DOHH2 (cell line): ENCODE results near the gene NSG2.
"Not testable (repeated sequence)": the region's sequence is repeated elsewhere in the genome, so short reads cannot be mapped to it uniquely, and the experiment has no call there.

Experiments used
- H3F3A ChIP-seq: fragments of 200-600 bp; sonication (generic), shearing (Covaris generic); 2 replicates; pipeline ENCODE4 v1.6.0; 2016; ENCODE audit warnings: antibody characterized with exemption, mild to moderate bottlenecking; ENCODE audit not compliant: control insufficient read depth, insufficient read depth
- H3K27ac ChIP-seq: fragments of 200-600 bp; sonication (generic); 2 replicates; pipeline ENCODE4 v1.5.1; 2014; ENCODE audit warnings: low read depth, mild to moderate bottlenecking, low read length, moderate library complexity
- H3K27me3 ChIP-seq: fragments of 200-600 bp; sonication (generic); 2 replicates; pipeline ENCODE4 v1.6.1; 2014; ENCODE audit warnings: mild to moderate bottlenecking, low read length, mixed read lengths; ENCODE audit not compliant: control insufficient read depth
- H3K36me3 ChIP-seq: fragments of 200-600 bp; sonication (generic); 2 replicates; pipeline ENCODE4 v1.6.1; 2014; ENCODE audit warnings: mild to moderate bottlenecking, low read length, moderate library complexity, mixed read lengths; ENCODE audit not compliant: control insufficient read depth
- H3K4me1 ChIP-seq: fragments of 200-600 bp; sonication (generic); 2 replicates; pipeline ENCODE4 v1.6.1; 2014; ENCODE audit warnings: mild to moderate bottlenecking, low read length, mixed read lengths; ENCODE audit not compliant: control insufficient read depth
- H3K4me2 ChIP-seq: fragments of 200-600 bp; sonication (generic); 2 replicates; pipeline ENCODE4 v1.6.0; 2014; ENCODE audit warnings: mild to moderate bottlenecking, low read length, moderate library complexity
- H3K4me3 ChIP-seq: fragments of 200-600 bp; sonication (generic); 2 replicates; pipeline ENCODE4 v1.5.1; 2014; ENCODE audit warnings: mild to moderate bottlenecking, low read length, mixed read lengths
- H3K79me2 ChIP-seq: fragments of 200-600 bp; sonication (generic); 2 replicates; pipeline ENCODE4 v1.6.1; 2014; ENCODE audit warnings: mild to moderate bottlenecking, low read length, mixed read lengths; ENCODE audit not compliant: control insufficient read depth
- H3K9me2 ChIP-seq: fragments of 200-600 bp; sonication (generic); replicated peaks from 2 replicates; pipeline ENCODE4 v1.6.1; 2014; ENCODE audit warnings: mild to moderate bottlenecking, low read length, mixed read lengths; ENCODE audit not compliant: control insufficient read depth
- H3K9me3 ChIP-seq: fragments of 200-600 bp; sonication (generic); 2 replicates; pipeline ENCODE4 v1.6.1; 2014; ENCODE audit warnings: antibody characterized with exemption, low read length, mixed read lengths; ENCODE audit not compliant: control insufficient read depth, insufficient read depth
- H4K20me1 ChIP-seq: fragments of 200-600 bp; sonication (generic); 2 replicates; pipeline ENCODE4 v1.6.0; 2014; ENCODE audit warnings: low read depth, mild to moderate bottlenecking, antibody characterized with exemption, low read length, moderate library complexity; ENCODE audit not compliant: control insufficient read depth, insufficient read depth
- CTCF ChIP-seq: fragments of 200-600 bp; sonication (generic); IDR thresholded peaks from one replicate; pipeline ENCODE4 v1.5.1; 2014; ENCODE audit warnings: antibody characterized with exemption, mild to moderate bottlenecking, low read depth, low read length; ENCODE audit not compliant: poor library complexity, severe bottlenecking
- EZH2phosphoT487 ChIP-seq: fragments of 200-600 bp; sonication (generic); IDR thresholded peaks from 2 replicates; pipeline ENCODE4 v1.6.1; 2017; ENCODE audit warnings: borderline replicate concordance, mild to moderate bottlenecking, antibody characterized with exemption, low read length, moderate library complexity, mixed read lengths

The NSG2 gene

GRCh38 chr5:174101195-174101730 is 55.8 kb downstream of the NSG2 start:
- H3K4me1 ChIP-seq, result peaks cover 5% of the 10 kb centered on the region
- H3K27ac ChIP-seq, result no peak overlapping the region
- H3K79me2 ChIP-seq, result no peaks in the 10 kb centered on the region
- H3F3A ChIP-seq, result no peaks in the 10 kb centered on the region
- no peak for TF ChIP-seq EZH2phosphoT487
- TF ChIP-seq CTCF, result no peak
- H3K9me2 ChIP-seq, result no peaks in the 10 kb centered on the region
- no peak overlapping the region for H3K4me2 ChIP-seq
- H3K36me3 ChIP-seq, result no peaks in the 10 kb centered on the region
- 0 out of 2 replicates have a peak, but pooled peaks cover 2% of the 10 kb centered on the region for H3K27me3 ChIP-seq
- H4K20me1 ChIP-seq, result no peaks in the 10 kb centered on the region
- no peaks in the 10 kb centered on the region for H3K9me3 ChIP-seq
- no peak overlapping the region for H3K4me3 ChIP-seq

GRCh38 chr5:174102574-174102973 is 57.1 kb downstream of the NSG2 start:
- not testable (repeated sequence) for H3K36me3 ChIP-seq, H3K9me2 ChIP-seq, H3K4me3 ChIP-seq, H3K79me2 ChIP-seq, H3K27me3 ChIP-seq, H3K27ac ChIP-seq, H3F3A ChIP-seq, H3K9me3 ChIP-seq, H4K20me1 ChIP-seq, H3K4me1 ChIP-seq, H3K4me2 ChIP-seq

GRCh38 chr5:174106997-174107655 is 61.6 kb downstream of the NSG2 start:
- no peak for TF ChIP-seq EZH2phosphoT487
- no peak for TF ChIP-seq CTCF

GRCh38 chr5:174108745-174109144 is 63.2 kb downstream of the NSG2 start:
- Histone ChIP-seq H4K20me1 (no peaks in the 10 kb centered on the region), H3K27ac (no peak overlapping the region), H3K4me2 (no peak overlapping the region), H3K9me3 (no peaks in the 10 kb centered on the region), H3K4me3 (no peak overlapping the region), H3F3A (no peaks in the 10 kb centered on the region), H3K27me3 (no peaks in the 10 kb centered on the region), H3K9me2 (no peaks in the 10 kb centered on the region), H3K36me3 (no peaks in the 10 kb centered on the region), H3K79me2 (no peaks in the 10 kb centered on the region), H3K4me1 (no peaks in the 10 kb centered on the region)
- no peak for TF ChIP-seq CTCF
- TF ChIP-seq EZH2phosphoT487, result no peak

More at GRCh38 chr5:174106997-174107655, 61.6 kb downstream of the NSG2 start:
- Histone ChIP-seq H3K4me3 (no peak overlapping the region), H3K27ac (no peak overlapping the region), H3K79me2 (no peaks in the 10 kb centered on the region), H3K9me3 (no peaks in the 10 kb centered on the region), H3K4me1 (no peaks in the 10 kb centered on the region), H3K9me2 (no peaks in the 10 kb centered on the region), H3K36me3 (no peaks in the 10 kb centered on the region), H3K4me2 (no peak overlapping the region), H4K20me1 (no peaks in the 10 kb centered on the region), H3K27me3 (0 out of 2 replicates have a peak, but pooled peaks cover 2% of the 10 kb centered on the region), H3F3A (no peaks in the 10 kb centered on the region)
